Duodenal mucosa (tissue), 2 donors: ENCODE measurements around the gene CNRIP1.

Experiments used
- H3K27ac ChIP-seq: one replicate; pipeline ENCODE4 v1.7.0; 2013; ENCODE audit warnings: low read depth, low read length
- H3K27me3 ChIP-seq, 2 donors: one replicate each; pipeline ENCODE4 v1.7.0; 2013; ENCODE audit warnings: low read length in 2 of 2, control low read depth in 1 of 2; ENCODE audit not compliant: insufficient read depth in 2 of 2, control insufficient read depth in 1 of 2
- H3K36me3 ChIP-seq, 2 donors: one replicate each; pipeline ENCODE4 v1.7.0; 2013; ENCODE audit warnings: low read length in 2 of 2, control low read depth in 1 of 2; ENCODE audit not compliant: insufficient read depth in 2 of 2, control insufficient read depth in 1 of 2
- H3K4me1 ChIP-seq, 2 donors: one replicate each; pipeline ENCODE4 v1.7.0; 2013; ENCODE audit warnings: low read length in 2 of 2, control low read depth in 1 of 2; ENCODE audit not compliant: insufficient read depth in 2 of 2, control insufficient read depth in 1 of 2
- H3K4me3 ChIP-seq, 2 donors: one replicate each; pipeline ENCODE4 v1.7.0; 2013; ENCODE audit warnings: low read length in 2 of 2, low read depth in 1 of 2
- H3K9ac ChIP-seq, 2 donors: one replicate each; pipeline ENCODE4 v1.7.0; 2013; ENCODE audit warnings: low read length in 2 of 2, low read depth in 1 of 2
- H3K9me3 ChIP-seq, 2 donors: one replicate each; pipeline ENCODE4 v1.7.0; 2013; ENCODE audit warnings: low read length in 2 of 2, control low read depth in 1 of 2; ENCODE audit not compliant: control insufficient read depth in 1 of 2

Gene CNRIP1

DNA sequence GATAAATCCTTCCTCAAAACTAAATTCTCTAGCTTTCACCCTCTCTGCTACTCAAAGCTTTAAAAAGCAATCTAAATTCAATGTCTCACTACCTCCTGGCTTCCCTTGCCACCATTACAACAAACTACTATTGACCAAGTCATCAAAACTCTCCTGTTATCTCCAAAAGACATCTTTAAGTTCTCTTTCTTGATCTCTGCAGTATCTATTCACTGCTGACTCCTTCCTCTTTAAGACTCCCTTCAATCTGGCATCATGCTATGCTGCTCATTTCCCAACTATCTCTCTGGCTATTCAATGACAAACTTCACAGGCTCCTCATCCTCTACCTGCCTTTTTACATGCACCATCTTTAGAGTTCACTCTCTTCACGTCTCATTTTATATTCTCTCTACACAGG is 73.4 kb downstream of the CNRIP1 start:
- Histone ChIP-seq H3K27ac (no peak overlapping the region), H3K27me3 (no peaks in the 10 kb centered on the region), H3K9ac (no peak overlapping the region), H3K9me3 (no peaks in the 10 kb centered on the region), H3K36me3 (no peaks in the 10 kb centered on the region), H3K4me3 (no peak overlapping the region), H3K4me1 (peaks cover 36 to 43% of the 10 kb centered on the region in 2 donors)

DNA sequence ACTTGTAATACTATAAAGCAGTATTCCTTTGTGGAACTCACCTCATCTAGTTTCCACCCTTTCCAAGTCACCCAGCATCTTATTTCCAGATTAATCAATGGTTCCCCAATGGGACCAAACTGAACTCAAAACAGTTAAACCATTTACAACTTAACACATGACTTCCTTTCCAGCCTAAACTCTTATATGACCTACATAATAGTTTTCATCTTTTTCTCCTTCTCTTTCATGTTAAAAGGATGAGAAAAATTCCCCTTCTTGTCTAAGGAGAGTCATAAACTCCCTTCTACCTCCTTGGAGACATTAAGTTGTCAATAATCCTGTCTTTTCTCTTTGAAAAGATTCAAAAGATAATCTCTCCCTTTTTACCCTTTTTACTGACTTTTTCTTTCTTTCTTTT is 74.1 kb downstream of the CNRIP1 start:
- Histone ChIP-seq H3K4me3 (no peak overlapping the region), H3K27me3 (no peaks in the 10 kb centered on the region), H3K27ac (no peak overlapping the region), H3K9me3 (no peaks in the 10 kb centered on the region), H3K9ac (no peak overlapping the region), H3K36me3 (no peaks in the 10 kb centered on the region), H3K4me1 (peaks cover 37 to 43% of the 10 kb centered on the region in 2 donors)

DNA sequence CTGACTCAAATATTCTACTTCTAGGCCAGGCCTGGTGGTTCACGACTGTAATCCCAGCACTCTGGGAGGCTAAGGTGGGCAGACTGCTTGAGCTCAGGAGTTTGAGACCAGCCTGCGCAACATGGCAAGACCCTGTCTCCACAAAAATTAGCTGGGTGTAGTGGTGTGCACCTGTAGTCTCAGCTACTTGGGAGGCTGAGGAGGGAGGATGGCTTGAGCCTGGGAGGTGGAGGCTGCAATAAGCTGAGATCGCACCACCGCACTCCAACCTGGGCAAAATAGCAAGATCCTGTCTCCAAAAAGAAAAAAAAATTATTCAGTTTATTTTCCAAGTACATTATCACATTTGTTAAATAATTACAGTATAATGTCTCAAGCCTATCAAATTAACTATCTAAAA is 74.7 kb downstream of the CNRIP1 start:
- H3K27ac ChIP-seq: no peak overlapping the region
- no peaks in the 10 kb centered on the region for H3K9me3 ChIP-seq
- H3K4me1 ChIP-seq: peaks cover 36 to 42% of the 10 kb centered on the region in 2 donors
- H3K36me3 ChIP-seq: no peaks in the 10 kb centered on the region
- H3K9ac ChIP-seq: no peak overlapping the region
- no peak overlapping the region for H3K4me3 ChIP-seq
- H3K27me3 ChIP-seq: no peaks in the 10 kb centered on the region

DNA sequence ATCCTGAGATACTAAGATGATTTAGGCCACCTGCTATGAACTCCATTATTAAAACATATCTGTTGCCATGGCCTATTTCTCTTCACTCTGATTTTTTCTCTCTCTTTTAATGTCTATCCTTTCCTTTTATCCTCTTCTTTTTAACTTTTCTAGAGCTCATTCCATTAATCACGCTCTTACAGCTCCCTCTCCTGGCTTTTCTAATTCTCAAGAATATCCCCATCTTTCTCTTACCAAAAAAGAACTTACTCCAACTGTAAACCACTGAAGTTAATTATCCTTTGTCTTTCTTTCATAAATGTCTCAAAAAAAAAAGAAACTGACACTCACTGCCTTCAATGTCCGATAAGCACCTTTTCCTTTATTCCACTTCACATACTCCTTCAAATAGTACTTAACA is 75.3 kb downstream of the CNRIP1 start:
- H3K27ac ChIP-seq: no peak overlapping the region
- no peaks in the 10 kb centered on the region for H3K36me3 ChIP-seq
- H3K9me3 ChIP-seq: no peaks in the 10 kb centered on the region
- peaks cover 30 to 35% of the 10 kb centered on the region in 2 donors for H3K4me1 ChIP-seq
- H3K27me3 ChIP-seq: no peaks in the 10 kb centered on the region
- no peak overlapping the region for H3K9ac ChIP-seq
- no peak overlapping the region for H3K4me3 ChIP-seq
